Stomach (tissue), 9 donors: ENCODE data around the gene SUV39H1. TPM values are rescaled to one million over a fixed set of nuclear protein-coding genes. Genes with fewer than 3 reads are reported as not detected.

Source experiments
- DNase-seq, 2 donors: peaks; one replicate each; pipeline versions ENCODE4 v3.0.0 to v3.0.0-alpha.2; 2013 to 2019
- H3K27ac ChIP-seq, 5 donors: fragments of 200-600 bp in 4 of 5; sonication (generic) in 4 of 5; one replicate each; pipeline ENCODE4 v1.5.1; 2013 to 2019; ENCODE audit warnings: mild to moderate bottlenecking in 1 of 5, moderate library complexity in 1 of 5
- H3K27me3 ChIP-seq, 3 donors: fragments of 200-600 bp; sonication (generic); one replicate each; pipeline ENCODE4 v1.5.1; 2017 to 2019; ENCODE audit warnings: mixed run types in 1 of 3
- H3K36me3 ChIP-seq, 4 donors: fragments of 200-600 bp; sonication (generic); 1 replicate in 3 of 4; 2 replicates in 1 of 4; pipeline ENCODE4 v1.5.1; 2016 to 2019
- H3K4me1 ChIP-seq, 4 donors: fragments of 200-600 bp; sonication (generic); one replicate each; pipeline ENCODE4 v1.5.1; 2016 to 2019
- H3K4me3 ChIP-seq, 4 donors: fragments of 200-600 bp; sonication (generic) in 3 of 4; one replicate each; pipeline ENCODE4 v1.5.1; 2016 to 2019; ENCODE audit warnings: mild to moderate bottlenecking in 1 of 4
- H3K9me3 ChIP-seq, 4 donors: fragments of 200-600 bp; sonication (generic); one replicate each; pipeline ENCODE4 v1.5.1; 2016 to 2019
- CTCF ChIP-seq, 7 experiments: fragments of 450-650 bp in 4 of 7; fragments of 200-600 bp in 3 of 7; sonication (generic) in 3 of 7; IDR thresholded peaks; one replicate each; pipeline ENCODE4 v1.5.1; 2016 to 2019; ENCODE audit warnings: antibody characterized with exemption in 7 of 7, control low read depth in 2 of 7, mild to moderate bottlenecking in 1 of 7
- EP300 ChIP-seq: sonication (generic); formaldehyde crosslinking; IDR thresholded peaks from one replicate; pipeline ENCODE4 v1.6.1; 2017; ENCODE audit warnings: antibody characterized with exemption
- POLR2A ChIP-seq, 4 donors: fragments of 450-650 bp; IDR thresholded peaks; one replicate each; pipeline ENCODE4 v1.6.1; 2016; ENCODE audit warnings: antibody characterized with exemption in 4 of 4, control low read depth in 2 of 4, mild to moderate bottlenecking in 1 of 4, moderate library complexity in 1 of 4
- POLR2AphosphoS5 ChIP-seq, 3 donors: sonication (generic); formaldehyde crosslinking; IDR thresholded peaks; one replicate each; pipeline ENCODE4 v1.6.1; 2016; ENCODE audit warnings: antibody characterized with exemption in 3 of 3
- WGBS, 5 donors: extraction: QIAGEN DNeasy Blood & Tissue Kit in 3 of 5; methylation state at CpG; one replicate each; pipeline versions ENCODE4 v1.1.5 to v1.1.7; 2013 to 2018; 5-methylcytosine and 5-hydroxymethylcytosine counted together
- intact Hi-C: fragments of 100-400 bp; cut with DNase I; formaldehyde crosslinking; loops from one replicate; pipeline ENCODE4 v1.15.1; 2023; ENCODE audit warnings: low total_unique reads
- polyA plus RNA-seq, 3 donors: library from polyadenylated mRNA; stranded (reverse); fragments of 200-250 nt; gene quantifications; one replicate each; pipeline ENCODE4 v1.2.3, GENCODE V29; 2013
- total RNA-seq, 5 donors: library from RNA; depleted of rRNA; stranded (reverse); fragments of >200 nt; gene quantifications; one replicate each; pipeline versions ENCODE4 v1.1.0 to v1.2.3, GENCODE V29; 2014 to 2016
- donor health status: healthy with polysubstance abuse.
- donor health status: Bipolar disorder and iron deficiency.
- donor health status: healthy.

Gene SUV39H1
- total and polyA plus RNA-seq, 8 donors = 1.8 to 5.5 (median 4.1) TPM

GRCh38 chrX:48703642-48704481, 7.3 kb downstream of the SUV39H1 start:
- TF ChIP-seq EP300 (no peak), POLR2A (IDR thresholded peaks at IDR 0.05) (no peak), POLR2AphosphoS5 (IDR thresholded peaks at IDR 0.05) (no peak), CTCF (IDR thresholded peaks at IDR 0.05) (no peak)

GRCh38 chrX:48705871-48706270, 9.3 kb downstream of the SUV39H1 start:
- no peak for DNase-seq
- H3K27ac ChIP-seq = no peak overlapping the region

More at GRCh38 chrX:48703642-48704481, 7.3 kb downstream of the SUV39H1 start:
- no peak overlapping the region for H3K27ac ChIP-seq
- no peaks in the 10 kb centered on the region for H3K4me1 ChIP-seq
- WGBS, 5 donors = 52 to 76% (median 65%) methylated on average over 4 of the region's 4 CpGs
- no peak overlapping the region for H3K4me3 ChIP-seq
- H3K9me3 ChIP-seq = no peaks in the 10 kb centered on the region
- H3K27me3 ChIP-seq = peaks cover 0 to 5% (median 0%) of the 10 kb centered on the region in 3 donors
- DNase-seq = no peak
- peaks cover 0 to 70% (median 63%) of the 10 kb centered on the region in 4 donors for H3K36me3 ChIP-seq
- intact Hi-C loops = no loop called here

GRCh38 chrX:48709522-48710112, 13.1 kb downstream of the SUV39H1 start:
- Histone ChIP-seq H3K4me1 (no peaks in the 10 kb centered on the region), H3K27me3 (peaks cover 0 to 5% (median 0%) of the 10 kb centered on the region in 3 donors), H3K4me3 (no peak overlapping the region), H3K27ac (no peak overlapping the region), H3K9me3 (no peaks in the 10 kb centered on the region), H3K36me3 (peaks cover 0 to 33% (median 23%) of the 10 kb centered on the region in 4 donors)
- intact Hi-C loops = no loop called here
- TF ChIP-seq CTCF (IDR thresholded peaks at IDR 0.05) (no peak), EP300 (no peak), POLR2AphosphoS5 (IDR thresholded peaks at IDR 0.05) (no peak), POLR2A (IDR thresholded peaks at IDR 0.05) (no peak)
- WGBS, 5 donors = 82 to 100% (median 95%) methylated on average over 5 to 7 of the region's 7 CpGs
- no peak for DNase-seq

More at GRCh38 chrX:48705871-48706270, 9.3 kb downstream of the SUV39H1 start:
- WGBS, 5 donors = 82 to 95% (median 90%) methylated on average over 10 to 12 of the region's 12 CpGs; no CpG with 5 or more reads in 1 of the 5 donors
- Histone ChIP-seq H3K27me3 (peaks cover 0 to 5% (median 0%) of the 10 kb centered on the region in 3 donors), H3K9me3 (no peaks in the 10 kb centered on the region), H3K4me1 (no peaks in the 10 kb centered on the region), H3K4me3 (no peak overlapping the region), H3K36me3 (peaks cover 0 to 61% (median 44%) of the 10 kb centered on the region in 4 donors)
- TF ChIP-seq POLR2A (IDR thresholded peaks at IDR 0.05) (no peak), EP300 (no peak), POLR2AphosphoS5 (IDR thresholded peaks at IDR 0.05) (no peak), CTCF (IDR thresholded peaks at IDR 0.05) (no peak)
- intact Hi-C loops = no loop called here

GRCh38 chrX:48711162-48711928, 14.8 kb downstream of the SUV39H1 start:
- TF ChIP-seq POLR2AphosphoS5 (IDR thresholded peaks at IDR 0.05) (no peak), POLR2A (IDR thresholded peaks at IDR 0.05) (no peak), EP300 (no peak), CTCF (IDR thresholded peaks at IDR 0.05) (no peak)
- H3K4me3 ChIP-seq = no peak overlapping the region
- peaks cover 0 to 28% (median 18%) of the 10 kb centered on the region in 4 donors for H3K36me3 ChIP-seq
- 57 to 86% (median 76%) methylated on average over 8 to 9 of the region's 9 CpGs for WGBS, 5 donors
- peak overlapping the region in 2 of 5 donors; percentile 4 to 22 for H3K27ac ChIP-seq
- peaks cover 0 to 5% (median 0%) of the 10 kb centered on the region in 3 donors for H3K27me3 ChIP-seq
- intact Hi-C loops = no loop called here
- no peak for DNase-seq
- no peaks in the 10 kb centered on the region for H3K4me1 ChIP-seq
- no peaks in the 10 kb centered on the region for H3K9me3 ChIP-seq
